GM19240 (cell line): ENCODE results near the gene SALL1.

Experiments used
- DNase-seq: peaks from one replicate; pipeline ENCODE4 v3.0.0; 2011; ENCODE audit warnings: low spot score; ENCODE audit not compliant: insufficient read length

Gene SALL1

DNA sequence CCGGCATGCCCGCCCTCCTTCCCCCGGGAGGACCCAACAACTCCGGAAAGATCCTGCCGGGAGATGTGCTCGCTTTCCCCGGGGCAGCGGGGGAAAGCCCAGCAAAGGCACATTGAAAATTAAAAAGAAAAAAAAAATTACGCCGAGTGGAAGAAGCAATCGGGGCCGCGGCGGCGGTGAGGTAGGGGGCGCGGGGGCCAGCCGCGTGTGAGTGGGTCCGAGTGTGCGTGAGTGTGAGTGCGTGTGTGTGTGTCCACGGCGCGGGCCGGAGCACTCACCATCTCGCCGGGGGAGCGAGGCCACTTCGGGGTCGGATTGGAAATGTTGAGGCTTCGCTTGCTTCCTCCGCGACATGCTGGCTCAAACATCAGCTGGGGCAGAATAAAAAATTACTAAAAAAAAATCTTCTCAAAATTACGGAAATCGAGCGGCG lies at the start of gene SALL1:
Gene SALL1, minus strand, starts transcription at position 383 of the 433 bp plus-strand sequence. Its CDS starts 29 bp downstream, at position 354.
- DNase-seq = no peak

DNA sequence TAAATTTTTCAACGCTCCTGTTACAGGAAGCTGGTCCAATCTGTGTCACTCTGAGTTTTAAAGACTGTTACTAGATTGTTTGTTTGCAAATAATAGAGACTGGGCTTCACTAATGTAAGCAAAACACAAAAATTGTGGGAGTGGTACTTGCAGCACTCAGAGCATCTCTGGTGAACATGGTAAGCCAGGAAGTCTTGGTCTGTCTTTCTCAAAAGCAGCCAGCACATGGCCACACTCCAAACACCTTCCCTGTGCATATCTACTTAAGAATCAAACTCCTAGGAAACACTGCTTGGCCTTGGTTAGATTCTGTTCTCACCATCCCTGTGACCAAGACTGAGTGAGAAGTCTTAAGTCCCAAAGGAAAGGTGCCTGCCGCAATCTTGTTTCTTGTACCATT lies 49.7 kb upstream of the SALL1 start:
- DNase-seq = no peak

DNA sequence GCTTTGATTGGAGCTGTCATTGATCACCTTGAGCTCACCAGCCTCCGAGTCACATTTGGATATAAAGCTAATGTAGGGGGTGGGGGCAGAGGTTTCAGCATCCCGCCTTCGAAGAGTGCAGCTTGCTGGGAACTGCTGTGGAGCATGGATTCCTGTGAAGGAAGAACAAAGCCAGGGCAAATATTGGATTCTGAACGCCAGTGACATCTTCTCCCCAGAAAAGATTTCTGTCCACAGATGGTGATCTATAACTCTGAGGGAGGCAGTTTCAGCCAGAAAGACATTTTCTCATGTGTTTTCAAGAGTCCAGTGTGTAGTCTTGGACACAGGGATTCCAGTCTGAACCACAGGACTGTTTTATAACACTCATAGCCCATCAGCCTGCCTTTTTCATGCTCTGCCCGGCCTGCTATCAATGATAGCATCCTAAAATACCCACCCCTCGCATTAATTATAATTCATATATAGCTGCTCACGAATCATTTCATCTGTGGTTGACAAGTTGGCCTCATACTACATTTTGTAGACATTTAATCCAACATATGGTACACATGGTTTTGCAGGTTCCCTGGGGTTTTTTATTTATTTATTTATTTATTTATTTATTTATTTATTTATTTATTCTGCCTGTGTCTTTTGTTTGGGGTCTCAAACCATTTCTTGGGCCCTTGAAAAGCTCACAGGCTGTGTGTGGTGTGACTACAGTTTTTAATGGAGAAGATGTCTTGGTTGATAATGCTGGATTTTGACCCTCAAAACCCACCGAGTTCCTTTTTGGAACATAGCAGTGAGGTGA lies 47.1 kb upstream of the SALL1 start:
- DNase-seq = no peak

DNA sequence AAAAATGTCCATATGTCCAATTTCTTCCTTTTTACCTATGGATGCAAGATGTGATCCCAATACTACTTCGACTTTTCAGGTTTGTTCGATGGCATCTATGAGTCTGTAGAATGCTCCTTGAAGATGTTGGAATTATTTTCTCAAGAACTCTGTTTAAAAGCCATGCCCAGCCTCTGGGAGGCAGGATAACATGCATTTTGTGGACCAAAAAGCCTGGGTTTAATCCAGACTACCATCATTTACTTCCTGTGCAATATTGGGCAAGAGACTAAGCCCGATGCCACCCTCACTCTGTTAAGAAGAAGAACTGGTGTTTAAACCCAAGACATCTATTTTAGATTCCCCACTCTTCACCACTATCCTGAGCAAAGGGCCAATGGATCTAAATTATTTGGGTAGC lies 42.8 kb upstream of the SALL1 start:
- no peak for DNase-seq

DNA sequence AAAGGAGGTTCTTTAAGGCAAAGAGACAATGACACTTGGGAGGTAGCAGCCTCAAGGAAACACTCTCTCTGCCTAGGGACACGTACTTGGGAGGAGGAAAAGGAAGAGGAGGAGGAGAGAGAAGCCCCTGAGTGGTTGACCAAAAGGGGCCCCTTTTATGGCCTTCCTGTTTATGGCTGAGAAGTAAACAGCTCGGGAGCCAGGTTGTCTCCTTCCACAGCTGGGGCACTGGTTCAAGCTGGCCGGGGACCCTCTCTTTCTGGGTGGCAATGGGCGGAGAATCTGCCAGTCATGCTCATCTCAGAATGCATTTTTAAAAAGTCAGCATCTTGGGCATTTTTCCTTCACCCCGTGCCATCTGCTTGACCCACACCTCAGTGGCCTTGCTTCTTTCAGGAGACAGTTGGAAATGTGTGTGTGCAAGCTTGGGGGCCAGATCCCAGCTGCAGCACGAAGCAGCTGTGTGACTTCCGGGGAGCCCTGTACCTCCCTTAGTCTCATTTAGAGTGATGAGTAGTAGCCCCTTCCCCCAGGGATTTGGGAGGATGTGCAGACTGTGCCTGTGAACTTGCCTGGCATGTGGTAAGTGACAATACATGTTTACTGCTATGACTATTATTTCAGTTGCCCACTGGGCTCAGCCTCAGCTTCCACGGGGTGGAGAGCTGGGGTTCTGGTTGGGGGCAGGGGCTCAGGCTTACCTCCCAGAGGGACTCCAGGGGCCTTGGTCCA lies 33.8 kb upstream of the SALL1 start:
- no peak for DNase-seq

DNA sequence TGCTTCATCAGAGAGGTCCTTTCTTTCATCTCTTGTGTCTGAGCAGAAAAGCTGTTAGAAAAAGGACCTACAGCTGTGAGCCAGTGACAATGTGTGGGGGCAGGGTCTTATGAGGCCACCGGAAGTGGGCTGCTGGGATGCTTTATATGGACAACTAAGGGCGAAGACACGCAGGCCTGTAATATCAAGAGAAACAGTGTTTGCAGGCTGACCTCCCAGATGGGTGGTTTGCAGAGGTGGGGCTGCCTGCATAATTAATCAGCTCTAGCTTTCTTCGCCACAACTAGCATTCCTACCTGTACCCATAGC lies 30.4 kb upstream of the SALL1 start:
- DNase-seq = no peak

DNA sequence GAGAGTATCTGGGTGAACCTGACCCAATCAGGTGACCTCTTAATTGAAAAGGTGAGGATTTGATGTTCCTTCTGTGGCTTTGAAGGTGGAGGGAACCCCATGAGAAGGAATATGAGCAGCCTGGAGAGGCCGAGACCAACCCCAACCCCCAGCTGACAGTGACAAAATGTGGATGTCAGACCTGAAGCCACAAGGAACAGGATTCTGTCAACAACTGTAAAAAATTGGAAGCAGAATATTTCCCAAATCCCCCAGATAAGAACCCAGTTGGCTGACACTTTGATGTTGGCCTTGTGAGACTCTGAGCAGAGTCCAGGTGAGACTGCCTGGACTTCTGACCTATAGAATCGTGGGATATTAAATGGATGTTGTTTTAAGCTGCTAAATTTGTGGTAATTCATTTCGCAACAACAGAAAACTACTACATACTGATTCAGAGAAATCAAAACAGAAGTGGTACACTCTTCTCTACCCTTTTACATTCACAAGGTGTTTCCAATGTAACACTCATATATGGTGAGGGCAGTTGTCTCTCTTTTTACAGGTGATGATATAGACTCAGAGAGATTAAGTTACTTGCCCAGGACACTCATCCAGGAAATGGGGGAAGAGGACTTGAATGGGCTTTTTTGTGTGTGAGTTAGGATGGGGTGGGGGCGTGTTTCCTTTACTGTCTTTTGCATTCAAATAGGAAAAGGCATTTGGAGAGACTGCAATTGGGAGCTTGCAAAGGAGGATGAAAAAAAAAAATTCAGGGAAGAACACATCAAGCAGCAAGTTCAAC lies 29.8 kb upstream of the SALL1 start:
- no peak for DNase-seq

DNA sequence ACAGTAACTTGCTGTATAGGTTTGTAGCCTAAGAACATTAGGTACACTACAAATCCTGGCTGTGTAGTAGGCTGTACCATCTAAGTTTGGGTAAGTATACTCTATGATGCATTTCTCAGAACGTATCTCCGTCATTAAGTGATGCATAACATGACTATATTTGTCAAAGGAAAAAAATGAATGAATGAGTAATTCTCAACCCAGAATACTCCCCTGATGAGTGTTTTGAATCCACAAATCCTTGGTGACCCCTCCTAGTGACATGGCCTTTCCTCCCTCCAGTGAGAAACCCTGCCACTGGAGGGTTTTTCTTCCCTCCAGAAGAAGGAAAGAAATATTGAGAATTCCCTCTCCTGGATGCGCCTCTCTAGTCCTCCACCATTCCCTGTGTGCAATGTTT lies 24.0 kb upstream of the SALL1 start:
- no peak for DNase-seq

DNA sequence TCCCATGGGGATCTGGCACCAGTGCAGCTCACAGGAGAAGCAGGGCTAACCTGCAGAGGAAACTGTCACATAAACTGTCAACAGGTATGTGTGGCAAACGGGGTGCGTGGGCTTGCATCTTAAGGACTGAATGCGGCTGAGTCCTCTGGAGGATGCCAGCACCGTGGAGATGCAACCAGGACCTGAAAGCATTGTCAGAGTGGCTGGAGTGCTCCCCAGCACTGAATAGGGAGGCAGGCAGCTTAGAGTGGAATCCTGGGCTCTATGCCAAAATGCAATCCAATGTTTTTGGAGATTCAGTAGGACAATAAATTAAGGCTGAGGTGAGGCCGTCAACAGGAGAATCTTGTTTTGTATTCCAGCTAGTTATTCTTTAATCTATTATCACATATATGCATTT lies 21.3 kb upstream of the SALL1 start:
- DNase-seq = no peak

DNA sequence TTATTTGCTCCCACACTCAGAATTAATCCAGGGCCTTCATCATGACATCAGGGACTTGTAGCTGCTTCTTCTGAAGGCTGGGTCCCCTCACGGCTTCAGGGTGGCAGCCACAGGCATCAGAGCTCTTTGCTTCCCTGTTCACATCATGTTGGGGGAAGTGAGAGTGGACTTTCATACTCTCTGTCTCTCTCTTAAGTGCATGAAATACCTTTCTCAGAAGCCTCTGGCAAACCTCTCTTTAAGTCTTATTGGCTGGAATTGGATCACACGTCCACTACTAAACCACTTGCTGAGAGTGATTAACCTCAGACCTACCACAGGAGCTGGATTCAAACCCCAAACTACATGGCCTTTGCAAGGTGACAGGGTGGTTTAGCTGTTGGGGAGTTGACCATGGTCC lies 17.7 kb upstream of the SALL1 start:
- DNase-seq = no peak

DNA sequence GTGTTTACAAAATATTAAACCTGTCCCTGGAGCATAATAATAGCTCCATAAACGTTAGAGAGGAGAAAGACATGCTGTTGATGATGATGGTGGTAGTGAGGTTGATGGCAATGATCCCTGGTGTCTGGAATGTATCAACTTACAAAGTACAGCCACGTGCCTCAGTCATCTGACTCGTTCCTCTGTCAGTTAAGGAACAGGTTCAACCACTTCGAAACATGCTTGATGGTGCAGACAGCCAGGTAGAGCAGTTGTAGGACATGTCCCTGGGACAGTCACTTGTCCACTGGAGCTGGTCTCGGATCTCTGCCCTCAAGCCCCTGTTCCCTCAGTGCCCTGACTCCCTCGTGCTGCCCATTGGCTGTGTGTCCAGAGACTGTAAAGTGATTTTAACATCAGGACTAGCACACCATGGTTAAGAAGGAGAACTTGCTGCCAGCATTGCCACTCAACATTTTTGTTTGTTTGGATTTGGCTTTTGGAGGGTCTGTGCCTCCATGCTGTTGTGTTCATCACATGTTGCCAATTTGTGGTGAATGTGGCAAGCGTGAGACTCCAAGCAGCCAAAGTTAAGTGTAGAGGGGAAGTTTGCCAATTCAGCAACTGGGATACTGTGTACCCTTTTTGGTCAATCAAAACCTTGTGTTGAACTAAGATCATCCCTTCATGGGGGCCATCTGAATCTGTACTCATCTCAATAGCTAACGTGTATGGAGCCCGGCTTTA lies 16.3 kb upstream of the SALL1 start:
- no peak for DNase-seq

DNA sequence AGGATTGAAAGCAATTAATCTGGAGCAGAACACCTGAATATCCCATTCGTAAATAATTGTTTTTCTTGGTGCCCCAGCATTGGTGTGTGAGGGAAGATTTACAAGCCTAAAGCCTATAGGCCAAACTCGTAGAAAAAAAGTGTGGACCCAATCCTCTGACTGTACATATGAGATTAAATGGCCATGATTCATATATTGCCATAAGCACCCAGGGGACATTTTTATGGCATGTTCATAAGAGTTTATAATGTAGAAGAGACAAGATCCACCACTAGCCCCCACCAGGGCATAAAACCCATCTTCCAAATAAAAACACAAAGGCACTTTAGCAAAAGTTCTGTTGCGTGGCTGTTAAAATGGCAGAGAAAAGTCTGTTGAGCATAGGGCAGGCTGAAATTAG lies 15.5 kb upstream of the SALL1 start:
- no peak for DNase-seq

DNA sequence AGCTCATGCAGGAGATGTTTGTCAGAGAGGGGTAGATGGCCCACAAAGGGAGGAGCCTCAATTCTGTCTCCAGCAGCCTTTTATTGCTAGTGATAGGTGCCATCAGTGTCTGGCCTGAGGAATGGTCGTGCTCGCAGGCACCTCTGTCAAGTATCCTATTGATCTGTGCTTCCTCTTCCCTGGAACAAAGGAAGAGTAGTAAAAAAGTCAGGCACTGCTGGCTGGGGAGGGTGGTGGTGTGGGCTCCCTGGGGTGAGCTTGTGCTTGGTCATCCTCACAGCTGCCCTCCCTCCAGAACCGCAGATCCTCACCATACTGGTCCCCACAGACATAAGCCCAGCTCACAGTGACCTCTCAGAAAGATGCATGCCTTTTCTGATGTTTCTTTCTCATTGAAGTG lies 15.0 kb upstream of the SALL1 start:
- DNase-seq = no peak

DNA sequence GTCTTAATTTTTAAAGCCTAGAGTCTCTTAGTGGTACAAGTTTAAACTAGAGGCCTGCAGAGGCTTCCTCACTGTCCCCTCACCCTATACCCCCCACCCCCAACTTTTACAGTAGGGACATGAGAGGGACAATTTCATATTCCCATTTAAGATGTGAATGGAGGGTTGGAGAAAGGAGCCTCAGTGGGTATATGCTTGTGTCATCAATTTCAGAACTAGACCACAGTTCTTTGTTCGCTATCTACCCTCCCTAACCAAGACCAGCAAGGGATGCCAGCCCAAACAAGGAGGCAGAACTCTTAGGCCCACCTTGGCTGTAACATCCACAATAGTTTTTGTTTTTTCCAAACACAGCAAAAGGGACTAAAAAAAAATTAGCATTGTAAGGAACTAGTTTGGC lies 14.0 kb upstream of the SALL1 start:
- no peak for DNase-seq

DNA sequence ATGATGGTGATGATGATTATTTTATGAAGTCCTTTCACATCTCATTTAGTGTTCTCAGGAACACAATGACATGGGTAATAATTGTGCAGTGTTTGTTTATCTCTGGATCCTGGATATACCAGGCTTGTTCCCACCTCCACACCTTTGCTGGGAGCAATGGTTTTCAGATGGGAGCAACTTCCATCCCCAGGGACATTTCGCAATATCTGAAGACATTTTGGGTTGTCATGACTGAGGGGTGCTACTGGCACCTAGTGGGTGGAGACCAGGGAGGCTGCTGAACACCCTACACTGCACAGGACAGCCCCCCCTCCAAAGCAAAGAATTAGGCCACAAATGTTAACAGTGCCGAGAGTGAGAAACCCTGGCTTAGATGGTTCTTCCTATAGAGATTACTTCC lies 13.5 kb upstream of the SALL1 start:
- DNase-seq = no peak

DNA sequence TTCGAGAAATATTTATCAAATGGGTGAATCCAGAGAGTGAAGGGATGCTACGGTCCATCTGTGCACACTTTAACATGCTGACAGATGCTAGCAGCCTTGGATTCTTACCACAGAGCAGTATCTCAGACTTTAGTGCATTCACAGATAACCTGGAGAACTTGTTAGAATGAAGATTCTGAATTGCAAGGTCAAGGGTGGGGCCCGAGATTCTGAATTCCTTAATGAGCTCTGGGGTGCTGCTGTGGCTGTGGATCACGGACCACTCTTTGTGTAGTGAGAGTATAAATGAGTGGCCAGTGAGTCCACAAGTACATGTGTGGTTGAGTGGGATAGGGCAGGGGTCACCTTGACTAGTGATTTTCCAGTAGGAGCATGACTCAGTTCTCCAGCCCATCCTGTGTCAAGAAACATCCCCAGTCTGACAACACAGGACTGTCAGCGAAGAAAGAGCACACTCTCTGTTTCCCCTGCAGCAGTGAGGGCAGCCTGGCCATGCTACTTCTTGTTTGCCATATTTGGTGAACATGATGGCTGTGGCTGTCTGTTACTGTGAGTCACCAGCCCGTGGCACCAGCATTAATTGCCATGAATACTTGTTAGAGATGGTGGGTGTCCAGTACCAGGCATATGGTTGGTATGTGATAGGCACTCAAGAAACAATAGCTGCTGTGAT lies 13.0 kb upstream of the SALL1 start:
- DNase-seq = no peak

DNA sequence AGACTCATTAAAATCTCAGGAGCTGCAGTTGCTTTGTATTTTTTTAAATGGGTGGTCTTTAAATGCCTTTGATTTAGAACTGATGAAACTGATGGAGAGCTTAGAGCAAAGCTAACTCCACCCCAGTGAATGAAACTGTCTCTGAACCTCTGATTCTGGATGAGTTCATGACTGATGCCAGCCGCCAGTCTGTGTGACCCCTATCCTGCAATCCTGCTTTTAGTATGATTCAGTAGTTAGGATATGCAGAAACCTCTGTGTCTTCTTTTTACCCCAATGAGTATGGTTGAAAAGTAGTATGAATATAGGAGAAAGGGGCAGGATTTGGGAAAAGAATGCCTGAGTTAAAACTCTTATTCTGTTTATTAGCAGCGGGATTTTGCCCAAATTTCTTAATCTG lies 12.3 kb upstream of the SALL1 start:
- DNase-seq = no peak

DNA sequence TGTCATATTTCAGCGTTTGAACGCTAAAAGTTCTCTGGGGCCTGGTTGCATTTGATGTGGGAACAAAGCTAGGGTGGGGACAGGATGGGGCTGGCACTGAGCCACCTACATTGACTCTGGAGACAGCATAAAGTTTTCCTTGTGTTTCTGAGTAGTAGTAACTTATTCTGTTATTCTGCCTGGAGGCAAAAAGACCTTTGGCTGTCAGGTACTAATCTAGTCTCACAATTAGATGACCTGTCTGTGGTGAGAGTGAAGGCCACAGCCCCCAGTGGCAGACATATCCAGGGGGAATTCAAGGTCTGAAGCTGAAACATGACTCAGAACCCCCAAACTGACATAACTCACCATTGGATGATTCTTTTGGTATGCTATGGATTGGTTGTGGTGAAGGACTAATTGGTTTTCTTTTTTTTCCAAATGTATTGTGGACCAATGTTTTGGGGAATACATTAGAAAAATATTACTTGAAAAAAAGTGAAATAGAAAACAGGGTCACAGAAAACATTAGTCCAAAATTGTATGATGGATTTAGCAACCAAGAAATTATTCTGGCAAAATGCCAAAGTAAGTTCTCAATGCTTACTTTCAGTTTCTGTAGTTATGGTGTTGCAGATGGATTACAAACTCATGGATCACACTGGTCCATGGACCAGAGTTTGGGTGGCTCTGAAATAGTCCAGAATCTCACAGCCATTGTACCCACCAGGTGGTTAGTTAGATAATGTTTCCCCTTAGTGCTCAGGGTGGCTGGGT lies 10.5 kb upstream of the SALL1 start:
- no peak for DNase-seq

DNA sequence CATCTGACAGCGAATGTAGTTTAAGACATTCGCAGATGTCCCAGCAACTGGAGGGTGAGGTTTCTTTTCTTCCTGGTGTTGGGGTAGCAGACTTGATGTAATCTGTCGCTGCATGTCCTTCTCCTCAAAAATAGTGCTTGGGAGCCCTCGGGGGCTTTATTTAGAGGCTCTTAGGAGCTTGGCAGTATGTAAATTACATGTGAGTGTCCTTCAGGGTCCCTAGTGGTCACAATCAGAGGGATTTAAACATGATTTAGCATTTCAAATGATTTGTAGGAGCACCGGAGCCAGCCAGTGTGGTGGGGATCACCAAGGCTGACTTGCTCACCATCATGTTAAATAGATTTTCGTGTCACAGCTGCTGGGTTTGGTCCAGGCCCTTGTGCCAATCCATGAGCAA lies 8.8 kb upstream of the SALL1 start:
- no peak for DNase-seq

DNA sequence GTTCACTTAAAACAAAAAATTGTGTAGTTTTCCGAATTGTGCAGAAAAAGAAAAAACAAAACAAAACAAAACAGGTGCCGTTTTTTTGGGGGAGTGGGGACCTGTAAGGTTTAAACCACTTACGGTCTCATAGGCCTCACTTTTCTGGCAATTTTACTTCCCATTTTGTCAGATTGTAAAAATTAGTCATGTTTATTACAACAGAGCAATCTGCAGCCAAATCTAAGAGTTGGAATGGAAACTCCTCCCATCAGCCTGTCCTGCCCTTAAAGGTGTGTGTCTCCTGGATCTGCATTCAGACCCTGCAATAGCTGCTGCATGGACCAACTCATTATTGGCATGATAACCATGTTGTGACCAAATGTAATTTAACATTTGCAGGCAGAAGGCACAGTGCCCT lies 8.2 kb upstream of the SALL1 start:
- DNase-seq = no peak
